IMR-90 (cell line): ENCODE results near the gene DUSP14. TPM values are rescaled to one million over a fixed set of nuclear protein-coding genes. Genes with fewer than 3 reads are reported as not detected.
A peak's percentile ranks its signal among the peaks of the same experiment; 100 is the strongest.

Experiments used
- ATAC-seq: fragments of 200-7000 bp; cut with Tn5 transposase; 2 replicates; pipeline ENCODE4 v1.9.1; 2020; ENCODE audit warnings: low read depth, mild to moderate bottlenecking, moderate library complexity
- BruUV-seq: library from RNA; stranded (reverse); fragments of 400-500 nt; replicated peaks from 2 replicates; lab custom pipeline; 2021; lab: Mats Ljungman, UMichigan
- CTCF ChIA-PET: fragments of 300-600 bp; formaldehyde crosslinking; extraction: SDS; loops from one replicate; lab custom pipeline; 2021; ENCODE audit warnings: antibody characterized with exemption; lab: Yijun Ruan, JAX
- POLR2A ChIA-PET: fragments of 300-600 bp; sonication (Branson Sonifier 250); formaldehyde crosslinking; loops from one replicate; lab custom pipeline; 2022; ENCODE audit warnings: antibody characterized with exemption; ENCODE audit not compliant: unreplicated experiment; lab: Charles Lee
- DNase-seq: peaks from one replicate; pipeline ENCODE4 v3.0.0; 2013
- H2AFZ ChIP-seq: replicated peaks from 2 replicates; pipeline ENCODE3; 2013; ENCODE audit warnings: low read length, mild to moderate bottlenecking; ENCODE audit not compliant: poor library complexity
- H2AK5ac ChIP-seq: 2 replicates; pipeline ENCODE4 v1.6.1; 2013; ENCODE audit warnings: low read depth, low read length, inconsistent platforms
- H2AK9ac ChIP-seq: replicated peaks from 2 replicates; pipeline ENCODE3; 2013; ENCODE audit warnings: mild to moderate bottlenecking, low read depth, low read length, moderate library complexity; ENCODE audit not compliant: poor library complexity
- H2BK120ac ChIP-seq: 2 replicates; pipeline ENCODE4 v1.6.1; 2013; ENCODE audit warnings: low read depth, low read length, inconsistent platforms
- H2BK15ac ChIP-seq: 3 replicates; pipeline ENCODE4 v1.6.1; 2013; ENCODE audit warnings: low read depth, low read length, inconsistent platforms
- H2BK20ac ChIP-seq: 2 replicates; pipeline ENCODE4 v1.6.1; 2013; ENCODE audit warnings: low read depth, mild to moderate bottlenecking, inconsistent platforms, low read length, moderate library complexity
- H2BK5ac ChIP-seq: 2 replicates; pipeline ENCODE4 v1.6.1; 2013; ENCODE audit warnings: mild to moderate bottlenecking, low read depth, low read length, inconsistent platforms; ENCODE audit not compliant: poor library complexity, severe bottlenecking
- H3K14ac ChIP-seq: replicated peaks from 2 replicates; pipeline ENCODE4 v1.6.1; 2013; ENCODE audit warnings: low read depth, low read length, inconsistent platforms
- H3K18ac ChIP-seq: 2 replicates; pipeline ENCODE4 v1.6.1; 2013; ENCODE audit warnings: low read depth, low read length, control low read depth
- H3K23ac ChIP-seq: 2 replicates; pipeline ENCODE4 v1.6.1; 2013; ENCODE audit warnings: low read depth, low read length, inconsistent platforms
- H3K27ac ChIP-seq: 2 replicates; pipeline ENCODE4 v1.5.1; 2013; ENCODE audit warnings: mild to moderate bottlenecking, control low read depth, low read length; ENCODE audit not compliant: insufficient read depth
- H3K27me3 ChIP-seq: 2 replicates; pipeline ENCODE4 v1.6.1; 2013; ENCODE audit warnings: low read length; ENCODE audit not compliant: control insufficient read depth, insufficient read depth
- H3K36me3 ChIP-seq: 2 replicates; pipeline ENCODE4 v1.6.1; 2013; ENCODE audit warnings: low read length, mixed read lengths; ENCODE audit not compliant: control insufficient read depth, insufficient read depth
- H3K4ac ChIP-seq: 2 replicates; pipeline ENCODE4 v1.6.1; 2013; ENCODE audit warnings: low read depth, low read length, inconsistent platforms
- H3K4me1 ChIP-seq: 2 replicates; pipeline ENCODE4 v1.6.1; 2013; ENCODE audit warnings: low read length, mixed read lengths; ENCODE audit not compliant: control insufficient read depth, insufficient read depth
- H3K4me2 ChIP-seq: 2 replicates; pipeline ENCODE4 v1.6.1; 2013; ENCODE audit warnings: low read depth, mild to moderate bottlenecking, control low read depth, low read length, moderate library complexity
- H3K4me3 ChIP-seq: 2 replicates; pipeline ENCODE4 v1.5.1; 2013; ENCODE audit warnings: low read depth, mild to moderate bottlenecking, control low read depth, low read length, moderate library complexity; ENCODE audit not compliant: insufficient read depth
- H3K56ac ChIP-seq: 2 replicates; pipeline ENCODE4 v1.6.1; 2013; ENCODE audit warnings: low read length, inconsistent platforms; ENCODE audit not compliant: insufficient read depth; ENCODE audit errors: extremely low read depth
- H3K79me1 ChIP-seq, 2 experiments: 2 replicates each; pipeline ENCODE4 v1.6.1; 2013; ENCODE audit warnings: low read length in 2 of 2, inconsistent platforms in 1 of 2, low read depth in 1 of 2
- H3K9ac ChIP-seq: 2 replicates; pipeline ENCODE4 v1.6.1; 2013; ENCODE audit warnings: low read depth, low read length, control low read depth
- H3K9me1 ChIP-seq: 2 replicates; pipeline ENCODE4 v1.6.1; 2013; ENCODE audit warnings: low read length, inconsistent platforms; ENCODE audit not compliant: insufficient read depth
- H3K9me3 ChIP-seq: 2 replicates; pipeline ENCODE4 v1.6.1; 2013; ENCODE audit warnings: low read length; ENCODE audit not compliant: control insufficient read depth, insufficient read depth
- H4K20me1 ChIP-seq: 2 replicates; pipeline ENCODE4 v1.6.1; 2013; ENCODE audit warnings: low read length, inconsistent platforms; ENCODE audit not compliant: insufficient read depth
- H4K5ac ChIP-seq: 2 replicates; pipeline ENCODE4 v1.6.1; 2013; ENCODE audit warnings: mild to moderate bottlenecking, low read depth, low read length, control low read depth
- H4K8ac ChIP-seq, 2 experiments: 2 replicates each; pipeline ENCODE4 v1.6.1; 2013; ENCODE audit warnings: low read depth in 2 of 2, low read length in 2 of 2, control low read depth in 1 of 2, inconsistent platforms in 1 of 2
- H4K91ac ChIP-seq: 2 replicates; pipeline ENCODE4 v1.6.1; 2013; ENCODE audit warnings: low read depth, low read length, inconsistent platforms; ENCODE audit not compliant: insufficient read depth
- CHD1 ChIP-seq: IDR thresholded peaks from 2 replicates; pipeline ENCODE4 v1.6.1; 2012; ENCODE audit warnings: low read depth, low read length, improper control_type of control experiment
- FOS ChIP-seq: fragments of 150-350 bp; IDR thresholded peaks from 2 replicates; pipeline ENCODE4 v1.6.1; 2016; ENCODE audit warnings: low read depth, low read length
- MAFK ChIP-seq: IDR thresholded peaks from 2 replicates; pipeline ENCODE4 v1.6.1; 2012; ENCODE audit warnings: low read depth, low read length, improper control_type of control experiment
- MAZ ChIP-seq: IDR thresholded peaks from 2 replicates; pipeline ENCODE4 v1.6.1; 2012; ENCODE audit warnings: low read depth, mild to moderate bottlenecking, low read length, improper control_type of control experiment, moderate library complexity, borderline replicate concordance
- MXI1 ChIP-seq: IDR thresholded peaks from 2 replicates; pipeline ENCODE4 v1.6.1; 2012; ENCODE audit warnings: low read depth, mild to moderate bottlenecking, low read length, moderate library complexity, borderline replicate concordance
- POLR2A ChIP-seq: IDR thresholded peaks from 2 replicates; pipeline ENCODE4 v1.6.1; 2012; ENCODE audit warnings: mild to moderate bottlenecking, low read depth, low read length
- RAD21 ChIP-seq: IDR thresholded peaks from 2 replicates; pipeline ENCODE4 v1.6.1; 2012; ENCODE audit warnings: low read length, improper control_type of control experiment
- RCOR1 ChIP-seq: IDR thresholded peaks from 2 replicates; pipeline ENCODE4 v1.6.1; 2012; ENCODE audit warnings: mild to moderate bottlenecking, low read length, improper control_type of control experiment; ENCODE audit not compliant: insufficient replicate concordance
- RFX5 ChIP-seq: IDR thresholded peaks from 2 replicates; pipeline ENCODE4 v1.8.0; 2012; ENCODE audit warnings: low read depth, mild to moderate bottlenecking, low read length, moderate library complexity
- SMC3 ChIP-seq: fragments of 150-350 bp; IDR thresholded peaks from 2 replicates; pipeline ENCODE4 v1.6.1; 2016; ENCODE audit warnings: low read depth, mild to moderate bottlenecking, antibody characterized with exemption, low read length, moderate library complexity
- WGBS, 2 experiments: methylation state at CpG; one replicate each; pipeline versions ENCODE4 v1.1.5 to v1.1.7; 2013; ENCODE audit warnings: missing lambda C conversion rate in 2 of 2; ENCODE audit not compliant: insufficient read length in 1 of 2; ENCODE audit errors: extremely low coverage in 2 of 2; 5-methylcytosine and 5-hydroxymethylcytosine counted together
- dilution Hi-C: fragments of 300-500 bp; cut with HindIII; formaldehyde crosslinking; loops from one replicate; pipeline ENCODE4 v1.14.3; 2018; ENCODE audit warnings: low sequenced_read_pairs; ENCODE audit not compliant: unreplicated experiment
- in situ Hi-C: fragments of 300-500 bp; cut with MboI; formaldehyde crosslinking; loops from 3 replicates; pipeline ENCODE4 v1.14.3; 2019; ENCODE audit warnings: low sequenced_read_pairs, inconsistent platforms, mixed read lengths
- intact Hi-C: fragments of 100-400 bp; cut with micrococcal nuclease; formaldehyde crosslinking; loops from 2 replicates; pipeline ENCODE4 v1.10.0; 2022
- polyA plus RNA-seq, 3 experiments: library from polyadenylated mRNA; depleted of rRNA; stranded (reverse); fragments of >200 nt; gene quantifications; 2 replicates each; pipeline ENCODE4 v1.2.3, GENCODE V29; 2012; ENCODE audit warnings: low replicate concordance in 1 of 3
- total RNA-seq: library from RNA; depleted of rRNA; stranded (reverse); fragments of >200 nt; gene quantifications from 2 replicates; pipeline ENCODE4 v1.2.3, GENCODE V29; 2012
- TF ChIP-seq, protein P1 (sequence below): fragments of 150-350 bp; IDR thresholded peaks from 2 replicates; pipeline ENCODE4 v1.6.1; 2016; ENCODE audit warnings: low read depth, mild to moderate bottlenecking, low read length, moderate library complexity, borderline replicate concordance
- TF ChIP-seq, protein P2 (sequence below): conservative IDR thresholded peaks from 2 replicates; pipeline ENCODE4 v1.5.1; 2012; ENCODE audit warnings: mild to moderate bottlenecking, low read depth, low read length, improper control_type of control experiment
- TF ChIP-seq, protein P3 (sequence below): fragments of 150-350 bp; IDR thresholded peaks from 2 replicates; pipeline ENCODE4 v1.6.1; 2017; ENCODE audit warnings: mild to moderate bottlenecking, antibody characterized with exemption, low read length, low read depth

Gene DUSP14
- total and polyA plus RNA-seq, 2 of the 4 experiments (the other 2 are of a cell fraction): 97.5 to 127 TPM

DNA sequence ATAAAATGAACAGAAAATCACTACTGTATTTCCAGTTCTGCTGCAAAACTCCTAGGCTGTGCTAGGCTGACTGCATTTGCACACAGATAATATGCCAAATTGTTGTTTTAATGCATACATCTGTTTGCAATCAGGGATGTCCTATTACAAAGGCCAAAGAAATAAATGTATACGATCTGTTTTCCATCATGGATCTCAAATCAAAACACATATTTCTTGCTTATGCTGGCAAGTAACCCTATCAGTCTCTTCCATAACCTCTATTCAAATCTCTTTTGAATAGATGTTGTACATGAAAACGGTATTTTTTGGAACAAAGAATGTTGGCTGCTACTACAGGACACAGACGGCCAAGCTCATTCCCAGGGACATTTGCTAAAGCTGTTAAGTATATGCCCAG lies 56.6 kb downstream of the DUSP14 start:
- DNase-seq (no peak), ATAC-seq (peak; percentile 27; the same call in 1 of the 2 replicates)
- Histone ChIP-seq H4K20me1 (no peaks in the 10 kb centered on the region), H3K4me1 (no peaks in the 10 kb centered on the region), H2BK20ac (no peak overlapping the region), H2AK9ac (no peak overlapping the region), H3K4me3 (no peak overlapping the region), H2AFZ (no peak overlapping the region), H3K9me1 (peaks cover 3% of the 10 kb centered on the region), H3K9me3 (no peaks in the 10 kb centered on the region), H3K9ac (no peak overlapping the region), H3K4ac (no peak overlapping the region), H2BK120ac (no peak overlapping the region), H3K36me3 (peaks cover 8% of the 10 kb centered on the region), H4K5ac (no peak overlapping the region), H2AK5ac (no peak overlapping the region), H3K79me1 (peaks cover 27 to 42% of the 10 kb centered on the region in 2 experiments), H4K8ac (no peak overlapping the region), H3K23ac (no peak overlapping the region), H3K27me3 (no peaks in the 10 kb centered on the region), H2BK15ac (no peak overlapping the region), H3K27ac (no peak overlapping the region), H3K4me2 (no peak overlapping the region), H3K14ac (no peak overlapping the region), H3K18ac (no peak overlapping the region), H4K91ac (no peak overlapping the region), H3K56ac (no peak overlapping the region), H2BK5ac (no peak overlapping the region)
- in situ Hi-C loops (no loop called here), intact Hi-C loops (loop anchor here (10.0 kb wide), 1 partner anchor 48 kb away; no protein-coding TSS in a partner anchor), dilution Hi-C loops (no loop called here)
- ChIA-PET POLR2A (no interaction called here), CTCF (no interaction called here)
- BruUV-seq: no TSS peak
- WGBS, 2 experiments: no CpG with 5 or more reads among the region's 3 CpGs
- TF ChIP-seq CHD1 (no peak), RCOR1 (no peak), POLR2A (no peak), FOS (no peak), SMC3 (no peak), MXI1 (no peak), MAFK (no peak), RFX5 (no peak), RAD21 (no peak), MAZ (no peak)
- TF ChIP-seq, protein P1, sequence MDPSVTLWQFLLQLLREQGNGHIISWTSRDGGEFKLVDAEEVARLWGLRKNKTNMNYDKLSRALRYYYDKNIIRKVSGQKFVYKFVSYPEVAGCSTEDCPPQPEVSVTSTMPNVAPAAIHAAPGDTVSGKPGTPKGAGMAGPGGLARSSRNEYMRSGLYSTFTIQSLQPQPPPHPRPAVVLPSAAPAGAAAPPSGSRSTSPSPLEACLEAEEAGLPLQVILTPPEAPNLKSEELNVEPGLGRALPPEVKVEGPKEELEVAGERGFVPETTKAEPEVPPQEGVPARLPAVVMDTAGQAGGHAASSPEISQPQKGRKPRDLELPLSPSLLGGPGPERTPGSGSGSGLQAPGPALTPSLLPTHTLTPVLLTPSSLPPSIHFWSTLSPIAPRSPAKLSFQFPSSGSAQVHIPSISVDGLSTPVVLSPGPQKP: no peak
- TF ChIP-seq, protein P2, sequence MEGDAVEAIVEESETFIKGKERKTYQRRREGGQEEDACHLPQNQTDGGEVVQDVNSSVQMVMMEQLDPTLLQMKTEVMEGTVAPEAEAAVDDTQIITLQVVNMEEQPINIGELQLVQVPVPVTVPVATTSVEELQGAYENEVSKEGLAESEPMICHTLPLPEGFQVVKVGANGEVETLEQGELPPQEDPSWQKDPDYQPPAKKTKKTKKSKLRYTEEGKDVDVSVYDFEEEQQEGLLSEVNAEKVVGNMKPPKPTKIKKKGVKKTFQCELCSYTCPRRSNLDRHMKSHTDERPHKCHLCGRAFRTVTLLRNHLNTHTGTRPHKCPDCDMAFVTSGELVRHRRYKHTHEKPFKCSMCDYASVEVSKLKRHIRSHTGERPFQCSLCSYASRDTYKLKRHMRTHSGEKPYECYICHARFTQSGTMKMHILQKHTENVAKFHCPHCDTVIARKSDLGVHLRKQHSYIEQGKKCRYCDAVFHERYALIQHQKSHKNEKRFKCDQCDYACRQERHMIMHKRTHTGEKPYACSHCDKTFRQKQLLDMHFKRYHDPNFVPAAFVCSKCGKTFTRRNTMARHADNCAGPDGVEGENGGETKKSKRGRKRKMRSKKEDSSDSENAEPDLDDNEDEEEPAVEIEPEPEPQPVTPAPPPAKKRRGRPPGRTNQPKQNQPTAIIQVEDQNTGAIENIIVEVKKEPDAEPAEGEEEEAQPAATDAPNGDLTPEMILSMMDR: no peak
- TF ChIP-seq, protein P3, sequence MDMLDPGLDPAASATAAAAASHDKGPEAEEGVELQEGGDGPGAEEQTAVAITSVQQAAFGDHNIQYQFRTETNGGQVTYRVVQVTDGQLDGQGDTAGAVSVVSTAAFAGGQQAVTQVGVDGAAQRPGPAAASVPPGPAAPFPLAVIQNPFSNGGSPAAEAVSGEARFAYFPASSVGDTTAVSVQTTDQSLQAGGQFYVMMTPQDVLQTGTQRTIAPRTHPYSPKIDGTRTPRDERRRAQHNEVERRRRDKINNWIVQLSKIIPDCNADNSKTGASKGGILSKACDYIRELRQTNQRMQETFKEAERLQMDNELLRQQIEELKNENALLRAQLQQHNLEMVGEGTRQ: no peak
